ENCODE data around the gene ID1.

The ID1 gene

GRCh38 chr20:31605031-31605901 is at the start of gene ID1:
Gene ID1, plus strand, starts transcription at chr20:31605289. Its CDS starts 99 bp downstream, at chr20:31605388.
- peak; percentile 72 to 88 (median 83) for DNase-seq

GRCh38 chr20:31559704-31560093 is 45.4 kb upstream of the ID1 start:
- no peak for DNase-seq

GRCh38 chr20:31560094-31560745 is 44.9 kb upstream of the ID1 start:
- peak; percentile 52 to 80 (median 64) for DNase-seq

- no peak for DNase-seq
These were observed 44.1 kb upstream of the ID1 start for GRCh38 chr20:31560746-31561598.

- no peak for DNase-seq
These were observed 42.8 kb upstream of the ID1 start for GRCh38 chr20:31562241-31562640.

GRCh38 chr20:31564284-31564683 is 40.8 kb upstream of the ID1 start:
- no peak for DNase-seq

GRCh38 chr20:31565699-31566318 is 39.3 kb upstream of the ID1 start:
- DNase-seq, result no peak

GRCh38 chr20:31566319-31566657 is 38.8 kb upstream of the ID1 start:
- no peak for DNase-seq

GRCh38 chr20:31566658-31567379 is 38.3 kb upstream of the ID1 start:
- no peak for DNase-seq

GRCh38 chr20:31567380-31567720 is 37.7 kb upstream of the ID1 start:
- no peak for DNase-seq

GRCh38 chr20:31568041-31568731 is 36.9 kb upstream of the ID1 start:
- DNase-seq, result no peak

- DNase-seq, result no peak
These were observed 36.3 kb upstream of the ID1 start for GRCh38 chr20:31568773-31569162.

- peak; percentile 17 to 66 (median 42) for DNase-seq
These were observed 35.7 kb upstream of the ID1 start for GRCh38 chr20:31569163-31570020.

GRCh38 chr20:31570021-31570463 is 35.0 kb upstream of the ID1 start:
- DNase-seq, result no peak

- no peak for DNase-seq
These were observed 34.1 kb upstream of the ID1 start for GRCh38 chr20:31570735-31571617.

GRCh38 chr20:31572042-31572700 is 32.9 kb upstream of the ID1 start:
- DNase-seq, result peak in 2 of 6 experiments; percentile 38 to 39

- peak; percentile 68 to 84 (median 78) for DNase-seq
These were observed 32.2 kb upstream of the ID1 start for GRCh38 chr20:31572701-31573554.
